ENCODE measurements around the gene GRHL1.

The GRHL1 gene

GRCh38 chr2:9994462-9994861 lies 43.0 kb downstream of the GRHL1 start:
- DNase-seq (ENCODE audit: low spot score): peak; percentile 38

GRCh38 chr2:9995059-9995458 lies 43.6 kb downstream of the GRHL1 start:
- peak; percentile 36 for DNase-seq (ENCODE audit: low spot score)

- no peak for DNase-seq (ENCODE audit: low spot score)
Observed at GRCh38 chr2:9996321-9996720, 44.8 kb downstream of the GRHL1 start.

DNA sequence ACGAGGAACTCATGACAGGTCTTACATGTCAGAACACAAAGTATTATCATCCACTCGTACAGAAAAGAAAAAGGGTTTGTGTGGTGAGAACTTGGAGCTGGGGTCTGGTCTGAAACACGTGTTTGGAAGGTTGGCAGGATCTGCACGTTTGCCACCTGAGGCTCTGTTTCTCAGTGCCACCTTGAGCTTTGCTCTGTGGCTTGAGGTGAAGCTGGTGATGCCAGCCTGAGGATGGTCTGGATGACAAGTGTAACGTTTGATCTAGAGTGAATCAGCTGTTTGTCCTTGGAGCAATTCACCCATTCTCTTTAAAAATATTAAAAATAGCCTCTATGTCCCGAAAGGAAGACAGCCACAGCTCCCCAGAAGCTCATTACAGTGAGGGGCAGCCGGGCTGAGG lies 46.4 kb downstream of the GRHL1 start:
- peak; percentile 23 for DNase-seq (ENCODE audit: low spot score)

DNA sequence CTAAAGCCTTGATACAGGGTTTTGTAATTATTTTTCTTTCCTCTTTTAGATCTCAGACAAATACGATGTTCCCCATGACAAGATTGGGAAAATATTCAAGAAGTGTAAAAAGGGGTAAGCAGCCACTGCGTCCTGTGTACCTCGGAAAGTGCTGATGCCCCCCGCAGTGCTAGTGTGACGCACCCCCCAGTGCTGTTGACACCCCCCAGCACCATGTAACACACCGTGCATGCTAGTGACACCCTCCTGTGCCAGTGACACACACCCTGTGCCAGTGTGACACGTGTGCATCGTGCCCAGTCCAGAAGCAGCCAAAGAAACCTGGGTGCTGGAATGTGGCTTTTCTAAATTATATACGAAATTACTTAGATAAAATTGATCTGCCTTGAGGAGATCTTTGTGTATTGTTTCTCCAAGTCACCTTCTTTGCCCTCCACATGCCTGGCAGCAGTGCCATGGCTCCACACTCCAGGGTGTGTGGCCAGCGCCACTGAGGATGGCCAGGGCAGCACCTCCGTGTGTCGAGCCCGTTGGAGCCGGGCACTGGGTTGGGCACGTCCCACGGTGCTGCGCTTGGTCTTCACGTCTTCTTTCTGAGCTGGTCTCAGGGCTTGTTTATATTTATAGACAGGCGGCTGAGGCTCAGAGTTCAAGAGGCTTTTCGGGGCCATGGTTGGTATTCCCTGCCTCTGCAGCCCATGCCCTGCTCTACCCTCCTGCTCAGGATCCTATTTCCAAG lies 47.6 kb downstream of the GRHL1 start:
- peak; percentile 53 for DNase-seq (ENCODE audit: low spot score)

DNA sequence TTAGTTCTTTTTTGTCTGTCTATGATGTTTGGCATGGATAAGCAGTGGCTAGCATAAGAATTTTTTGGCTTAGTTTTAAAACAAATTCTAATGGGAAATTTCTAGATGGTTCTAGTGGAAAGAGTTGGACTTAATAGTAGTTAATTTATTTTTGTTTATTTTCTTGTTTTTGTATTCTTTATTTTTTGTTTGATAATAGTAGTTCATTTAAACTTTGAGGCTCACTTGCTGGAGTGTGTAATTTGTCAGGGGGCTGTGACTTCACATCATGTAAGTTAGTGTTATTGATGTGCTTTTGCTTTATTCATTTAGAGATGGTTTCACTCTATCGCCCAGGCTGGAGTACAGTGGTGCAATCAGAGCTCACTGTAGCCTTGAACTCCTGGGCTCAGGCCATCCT lies 48.2 kb downstream of the GRHL1 start:
- DNase-seq (ENCODE audit: low spot score): no peak

- DNase-seq (ENCODE audit: low spot score): peak; percentile 11
Observed at GRCh38 chr2:10000541-10000940, 49.0 kb downstream of the GRHL1 start.

DNA sequence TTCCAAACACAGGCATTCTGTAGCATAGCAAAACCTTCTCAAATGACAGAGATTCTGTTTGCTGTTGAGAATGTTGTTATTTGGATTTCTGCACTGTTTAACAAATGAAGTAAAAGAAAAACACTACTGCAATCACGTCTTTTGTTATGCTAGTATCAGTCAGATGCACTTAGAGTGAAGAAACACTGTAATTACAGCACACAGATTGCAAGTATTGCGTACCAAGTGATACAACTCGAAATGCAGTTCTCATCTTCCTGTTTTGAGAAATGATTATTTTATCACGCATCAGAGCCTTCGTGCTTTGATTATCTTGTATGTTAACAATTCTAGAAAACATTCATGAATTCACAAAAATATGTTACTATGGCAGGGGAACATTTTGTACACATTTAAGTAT lies 50.1 kb downstream of the GRHL1 start:
- DNase-seq (ENCODE audit: low spot score): no peak

GRCh38 chr2:10002109-10002508 lies 50.6 kb downstream of the GRHL1 start:
- DNase-seq (ENCODE audit: low spot score): no peak

DNA sequence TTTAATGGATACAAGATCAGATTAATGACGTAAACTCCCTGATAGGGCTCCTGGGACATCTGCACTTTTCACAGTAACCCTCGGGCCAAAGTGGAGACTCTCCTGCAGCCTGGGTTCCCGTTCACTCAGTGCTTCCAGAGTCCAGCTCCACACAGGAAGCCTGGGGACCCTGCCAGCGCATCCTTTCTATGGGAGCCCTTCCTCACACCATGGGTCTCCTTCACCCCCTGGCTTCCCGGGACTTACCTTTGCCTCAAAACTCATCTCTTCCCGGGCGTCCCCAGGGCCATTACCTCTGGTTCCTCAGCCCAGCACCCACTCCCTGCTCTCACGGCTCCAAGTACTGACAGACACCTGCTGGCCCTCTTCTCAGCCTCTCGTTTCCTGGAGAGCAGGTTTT lies 51.2 kb downstream of the GRHL1 start:
- peak; percentile 17 for DNase-seq (ENCODE audit: low spot score)

- DNase-seq (ENCODE audit: low spot score): peak; percentile 5
Observed at GRCh38 chr2:10003206-10004125, 52.0 kb downstream of the GRHL1 start.

GRCh38 chr2:10004401-10004800 lies 52.9 kb downstream of the GRHL1 start:
- DNase-seq (ENCODE audit: low spot score): peak; percentile 38

GRCh38 chr2:10004836-10005235 lies 53.3 kb downstream of the GRHL1 start:
- no peak for DNase-seq (ENCODE audit: low spot score)

- DNase-seq (ENCODE audit: low spot score): peak; percentile 4
Observed at GRCh38 chr2:10005461-10006235, 54.2 kb downstream of the GRHL1 start.

DNA sequence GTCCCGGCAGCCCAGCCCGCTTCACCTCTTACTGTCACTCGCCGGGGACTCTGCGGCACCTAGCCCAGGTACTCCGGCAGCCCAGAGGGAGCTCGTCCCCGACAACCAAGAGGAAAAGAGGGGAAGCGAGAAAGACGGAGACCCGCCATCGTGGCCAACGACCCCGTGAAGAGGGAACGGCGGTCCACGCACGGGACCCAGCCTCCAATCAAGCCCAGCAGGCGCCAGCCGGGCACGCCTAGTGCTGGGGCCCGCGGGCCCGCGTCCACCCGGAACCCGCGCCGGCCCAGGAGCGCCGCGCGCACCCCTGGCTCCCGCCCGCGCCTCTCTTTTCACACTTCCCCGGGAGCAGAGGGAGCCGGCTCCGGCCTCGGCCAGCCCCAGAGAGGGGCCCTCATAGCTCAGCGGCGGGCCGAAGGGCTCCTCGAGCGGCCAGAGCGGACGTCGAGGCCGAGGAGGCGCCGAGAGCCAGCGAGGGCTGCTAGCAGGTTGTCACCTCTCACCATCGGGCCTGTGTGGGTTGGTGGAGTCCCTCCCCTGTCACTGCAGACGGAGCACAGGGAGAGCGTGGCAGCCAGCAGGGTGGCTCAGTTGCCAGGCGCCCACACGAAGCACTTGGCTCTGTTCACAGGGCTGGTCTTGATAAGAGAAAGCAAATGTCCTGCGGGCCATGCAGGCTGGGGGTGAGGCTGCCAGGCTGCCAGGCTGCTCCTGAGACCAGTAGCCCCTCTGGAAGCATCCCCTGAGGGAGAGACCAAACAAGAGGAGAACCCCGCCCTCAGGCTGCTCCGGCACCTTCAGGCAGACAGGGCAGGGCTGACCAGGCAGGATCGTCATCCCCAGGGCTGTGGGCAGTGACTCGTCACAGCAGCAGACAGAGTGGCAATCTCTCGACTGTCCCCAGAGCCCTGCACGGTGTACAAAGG lies 55.0 kb downstream of the GRHL1 start:
- no peak for DNase-seq (ENCODE audit: low spot score)

DNA sequence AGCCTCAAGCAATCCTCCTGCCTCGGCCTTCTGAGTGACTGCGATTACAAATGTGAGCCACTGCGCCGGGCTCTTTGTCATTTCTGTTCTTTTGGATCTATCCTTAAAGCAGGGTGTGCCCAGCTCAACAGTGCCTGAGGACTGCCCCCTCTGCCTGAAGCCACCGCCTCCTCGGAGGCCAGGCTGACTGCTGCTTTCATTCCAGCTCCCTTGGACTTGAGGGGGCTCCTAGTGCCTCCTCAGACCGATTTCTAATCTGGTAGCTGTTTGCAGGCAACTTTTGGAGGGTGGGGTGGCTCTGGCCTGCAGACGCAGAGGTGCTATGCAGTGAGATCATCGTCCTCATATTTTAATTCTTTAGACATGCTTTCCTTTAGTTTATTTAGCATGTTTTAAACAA lies 55.9 kb downstream of the GRHL1 start:
- no peak for DNase-seq (ENCODE audit: low spot score)

DNA sequence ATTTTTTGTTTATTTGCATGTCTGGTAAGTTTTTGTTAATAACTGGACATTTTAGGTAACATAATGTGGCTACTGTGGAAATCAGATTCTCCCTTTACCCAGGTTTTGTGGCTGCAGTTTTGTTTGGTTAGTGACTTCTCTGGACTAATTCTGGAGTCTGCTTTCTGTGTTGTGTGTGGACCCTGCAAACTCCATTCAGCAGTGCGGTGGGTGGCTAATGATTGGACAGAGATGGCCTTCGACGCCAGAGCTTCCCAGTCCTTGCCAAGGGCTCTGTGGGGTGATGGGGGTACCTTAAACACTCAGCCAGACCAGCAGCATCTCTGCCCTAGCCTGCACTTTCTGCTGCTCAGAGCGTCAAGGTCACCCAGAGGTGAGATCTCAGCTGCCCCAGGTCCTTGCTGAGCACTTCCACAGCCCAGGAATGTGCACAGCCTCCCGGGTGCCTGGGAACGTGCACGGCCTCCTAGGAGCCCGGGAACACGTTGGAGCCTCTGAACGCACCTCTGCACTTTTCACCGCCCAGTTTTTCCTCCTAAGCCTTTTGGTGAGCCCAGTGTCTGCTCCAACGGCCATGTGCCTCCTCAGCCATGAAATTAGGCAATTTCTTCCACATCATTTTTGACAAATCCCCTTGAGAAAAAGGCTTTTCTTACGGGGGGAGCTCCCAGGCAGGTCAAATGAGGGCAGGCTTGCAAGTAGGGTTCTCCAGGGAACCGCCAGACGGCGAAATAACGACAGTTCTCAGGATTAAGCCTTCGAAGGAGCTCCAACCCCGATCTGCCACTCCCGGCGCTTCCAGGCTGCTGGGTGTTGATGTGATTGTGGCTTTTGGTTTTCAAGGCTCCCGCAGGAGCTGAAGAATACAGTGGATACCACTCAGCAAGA lies 56.7 kb downstream of the GRHL1 start:
- no peak for DNase-seq (ENCODE audit: low spot score)

DNA sequence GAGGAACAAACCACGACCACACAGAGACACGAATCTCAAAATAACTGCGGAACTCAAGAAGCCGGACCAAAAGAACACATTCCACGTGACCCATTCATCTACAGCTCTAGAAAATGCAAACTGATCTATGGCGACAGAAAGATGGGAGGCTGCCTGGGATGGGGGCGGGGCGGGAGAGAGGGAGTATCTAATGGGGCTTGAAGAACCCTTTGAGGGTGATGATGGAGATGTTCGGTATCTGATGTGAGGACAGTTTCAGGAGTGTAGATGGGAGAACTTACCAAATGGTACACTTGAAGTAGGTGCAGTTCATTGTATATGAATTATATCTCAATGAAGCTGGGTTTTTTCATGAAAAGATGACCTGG lies 57.3 kb downstream of the GRHL1 start:
- DNase-seq (ENCODE audit: low spot score): no peak

DNA sequence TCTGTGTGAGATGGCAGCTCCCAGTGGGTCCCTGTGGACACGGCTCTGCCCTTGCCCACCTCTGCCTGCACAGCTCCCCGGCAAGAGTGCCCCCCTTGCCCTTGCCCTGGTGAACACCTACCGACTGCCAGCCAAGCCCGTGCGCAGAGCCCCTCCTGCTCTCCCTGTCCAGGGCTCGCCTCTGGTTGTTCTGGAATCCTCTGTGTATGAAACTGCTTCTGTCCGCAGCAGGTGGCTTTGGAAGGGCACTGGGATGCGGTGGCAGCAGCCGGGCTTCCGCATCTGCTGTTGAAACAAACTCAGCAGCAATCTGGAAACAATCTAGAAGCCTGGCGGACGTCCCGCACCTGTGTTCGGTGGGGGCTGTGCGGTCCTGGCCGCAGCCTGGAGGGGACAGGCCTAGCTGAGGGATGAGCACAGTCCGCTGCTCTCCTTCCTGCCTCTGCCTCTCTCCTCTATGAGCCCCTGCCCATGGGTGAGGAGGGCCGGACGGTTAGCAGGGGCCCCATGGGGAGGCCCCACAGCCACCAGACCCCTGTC lies 57.8 kb downstream of the GRHL1 start:
- no peak for DNase-seq (ENCODE audit: low spot score)
